HG03135 (cell line): ENCODE data around the gene PRKCH.

Experiments
- ATAC-seq: cut with Tn5 transposase; IDR thresholded peaks from one replicate; pipeline ENCODE4 v1.9.1; 2021; ENCODE audit warnings: mild to moderate bottlenecking, moderate library complexity; ENCODE audit not compliant: unreplicated experiment

The PRKCH gene

DNA sequence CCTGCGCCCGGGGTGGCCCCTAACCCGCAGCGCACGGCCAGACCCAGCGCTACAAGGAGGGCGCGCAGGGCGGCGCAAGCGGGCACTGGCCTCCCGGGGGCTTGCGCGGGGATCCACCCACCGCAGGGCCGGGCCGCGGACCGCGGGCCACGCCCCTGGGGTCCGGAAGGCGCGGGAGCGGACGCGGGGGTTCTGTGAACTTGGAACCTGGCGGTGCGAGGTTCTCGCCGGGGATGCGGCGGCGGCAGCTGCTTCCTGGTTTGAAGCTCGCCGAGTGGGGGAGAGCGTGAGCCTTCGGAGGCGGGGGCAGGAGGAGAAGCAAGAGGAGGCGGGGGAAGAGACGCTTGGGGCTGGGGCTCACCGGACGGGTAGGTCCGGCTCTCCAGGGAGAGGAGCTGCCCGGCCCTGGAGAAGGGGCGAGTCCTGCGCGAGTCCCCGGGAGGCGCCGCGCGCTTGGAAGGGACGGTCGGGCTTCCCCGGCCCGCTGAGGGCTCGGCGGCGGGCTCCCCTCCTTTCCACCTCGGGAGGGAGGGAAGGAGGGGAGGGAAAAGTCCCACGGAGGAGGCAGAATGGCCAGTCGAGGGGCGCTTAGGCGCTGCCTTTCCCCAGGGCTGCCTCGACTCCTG is at the start of gene PRKCH:
Gene PRKCH, plus strand, starts transcription at position 195 of the 626 bp plus-strand sequence. CDS start 523 bp downstream, outside the sequence.
- no peak for ATAC-seq

DNA sequence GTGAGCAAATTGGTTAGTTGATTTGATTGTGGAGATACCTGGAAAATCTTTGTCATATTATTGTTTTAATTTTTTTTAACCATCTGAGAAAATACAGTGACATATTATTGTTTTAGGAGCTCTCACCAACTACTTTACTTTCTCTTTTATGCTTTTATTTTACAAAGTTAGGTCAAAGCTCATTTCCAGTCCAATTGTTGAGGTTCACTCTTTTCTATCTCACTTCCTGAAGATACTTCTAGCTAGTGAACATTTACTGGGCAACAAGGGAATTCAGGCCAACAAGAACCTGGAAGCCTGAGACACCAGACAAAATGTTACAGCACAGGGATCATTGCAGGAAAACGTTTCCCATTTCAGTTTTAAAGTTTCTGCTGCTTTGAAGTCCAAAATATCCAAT is 44.1 kb upstream of the PRKCH start:
- ATAC-seq = no peak

DNA sequence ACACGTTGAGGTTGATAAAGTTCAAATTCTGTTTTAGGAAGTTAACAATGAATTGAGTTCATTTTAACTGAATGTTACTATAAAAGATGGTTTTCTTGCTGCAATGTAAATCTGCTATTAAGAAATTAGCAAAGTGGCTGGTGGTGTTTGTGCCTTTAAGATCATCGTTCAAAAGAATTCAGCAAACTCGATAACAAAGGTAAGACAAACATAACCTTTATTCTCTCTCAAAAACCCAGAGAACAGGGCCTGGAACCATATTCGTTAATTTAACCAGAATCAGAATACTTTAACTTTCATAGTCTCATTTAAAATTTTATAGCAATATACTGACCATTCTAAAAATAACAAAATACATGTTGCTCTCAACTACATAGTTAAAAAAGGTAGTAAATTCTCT is 43.6 kb upstream of the PRKCH start:
- no peak for ATAC-seq

DNA sequence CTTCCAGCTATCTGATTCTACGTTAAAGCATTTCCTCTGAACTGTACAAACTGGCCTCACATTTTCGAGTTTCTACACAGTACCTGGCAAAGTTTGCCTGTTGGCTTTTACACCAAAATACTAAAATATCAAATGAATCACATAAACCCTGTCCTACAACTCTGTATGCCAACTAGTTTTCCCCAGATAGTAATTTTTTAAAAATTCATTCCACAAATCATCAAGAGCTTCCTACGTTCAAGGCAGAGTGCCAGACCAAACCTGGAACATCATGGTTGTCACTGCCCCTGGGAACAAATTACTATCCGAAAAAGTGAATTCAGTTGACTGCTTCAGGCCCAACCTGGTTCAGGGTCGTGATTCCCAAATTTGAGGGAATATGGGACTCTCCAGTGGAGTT is 42.3 kb upstream of the PRKCH start:
- ATAC-seq = no peak

DNA sequence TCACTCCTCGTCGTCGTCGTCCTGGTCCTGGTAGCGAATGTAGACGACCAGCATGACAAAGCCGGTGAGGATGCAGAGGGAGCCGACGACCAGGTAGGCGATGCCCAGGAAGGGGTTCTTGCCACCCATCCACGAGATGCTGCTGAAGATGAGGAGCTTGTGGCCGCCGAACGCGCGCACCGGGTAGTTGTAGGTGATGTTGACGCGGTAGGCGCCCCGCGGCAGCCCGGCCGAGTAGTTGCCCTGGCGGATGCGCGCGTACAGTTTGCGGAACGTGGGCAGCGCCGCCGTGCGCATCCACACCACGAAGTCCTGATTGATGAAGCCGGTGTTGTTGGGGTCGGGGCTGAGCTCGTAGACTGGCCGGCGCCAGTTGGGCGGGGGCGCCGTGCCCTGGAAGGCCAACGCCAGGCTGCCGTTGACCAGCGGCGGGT is 41.3 kb upstream of the PRKCH start:
- no peak for ATAC-seq

DNA sequence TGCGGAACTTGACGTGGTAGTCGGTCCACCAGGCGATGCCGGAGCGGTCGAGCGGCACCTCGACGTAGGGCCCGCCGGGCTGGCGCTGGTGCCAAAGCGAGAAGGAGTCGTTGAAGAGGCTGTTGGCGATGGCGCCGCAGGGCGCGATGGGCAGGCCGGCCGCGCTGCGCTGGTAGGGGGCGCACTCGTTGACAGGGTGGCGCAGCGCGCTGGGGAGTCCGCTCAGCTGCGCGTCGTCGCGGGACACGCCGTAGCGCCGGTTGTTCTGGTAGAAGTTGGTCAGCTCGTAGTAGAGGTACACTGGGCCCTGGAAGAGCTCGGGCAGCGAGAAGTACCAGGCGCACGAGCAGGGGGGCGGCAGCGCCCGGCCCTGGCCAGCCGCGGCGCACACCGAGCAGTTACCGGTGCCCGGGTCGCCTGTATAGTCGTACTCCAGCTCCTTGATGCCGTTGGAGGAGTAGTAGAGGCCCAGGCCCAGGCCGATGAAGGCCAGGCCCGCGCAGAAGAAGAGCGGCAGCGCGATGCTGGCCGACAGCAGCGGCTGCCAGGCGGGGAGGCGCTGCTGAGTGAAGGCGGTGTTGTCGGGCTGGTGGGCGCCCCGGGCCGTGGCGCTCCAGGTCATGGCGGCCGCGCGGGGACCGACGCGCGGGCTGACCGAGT is 40.7 kb upstream of the PRKCH start:
- no peak for ATAC-seq

DNA sequence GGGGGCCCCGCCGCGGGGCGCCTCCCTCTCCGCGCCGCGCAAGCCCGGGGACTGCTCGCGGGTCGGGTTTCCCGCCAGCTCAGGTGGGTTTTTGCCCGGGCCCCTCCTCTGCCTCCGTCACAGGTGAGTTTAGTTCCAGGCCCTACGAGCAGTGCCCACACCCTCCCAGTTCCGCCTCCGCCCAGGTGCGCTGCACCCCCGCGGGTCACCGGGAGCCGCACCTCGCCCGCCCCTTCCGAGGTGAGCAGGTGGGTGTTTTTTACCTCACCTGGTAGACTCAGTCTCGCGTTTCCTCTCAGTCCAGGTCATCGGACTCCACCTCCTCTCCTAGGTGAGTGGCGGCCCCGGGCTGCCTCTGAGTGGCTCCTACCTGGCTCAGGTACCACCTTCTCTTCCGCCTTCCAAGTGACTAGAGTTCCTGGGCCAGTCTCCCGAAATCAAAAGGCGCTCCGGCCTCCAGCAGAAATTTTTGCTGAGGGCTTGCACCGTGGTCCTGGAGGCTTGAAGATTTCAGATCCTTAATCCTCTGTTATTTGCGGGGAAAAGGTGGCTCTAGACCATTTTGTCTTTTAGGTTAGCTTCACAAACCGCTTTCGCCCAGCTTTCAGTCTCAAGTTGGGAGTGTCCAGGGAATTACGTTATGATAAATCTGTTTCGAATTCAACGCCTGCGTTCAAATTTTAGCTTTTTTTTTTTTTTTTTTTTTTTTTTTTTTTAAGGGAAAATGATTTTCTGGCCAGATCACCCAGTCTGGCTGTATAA is 40.0 kb upstream of the PRKCH start, which contains the start of gene TMEM30B:
Gene TMEM30B, minus strand, starts transcription at position 153 of the 762 bp plus-strand sequence. CDS start 191 bp downstream, outside the sequence.
- no peak for ATAC-seq

DNA sequence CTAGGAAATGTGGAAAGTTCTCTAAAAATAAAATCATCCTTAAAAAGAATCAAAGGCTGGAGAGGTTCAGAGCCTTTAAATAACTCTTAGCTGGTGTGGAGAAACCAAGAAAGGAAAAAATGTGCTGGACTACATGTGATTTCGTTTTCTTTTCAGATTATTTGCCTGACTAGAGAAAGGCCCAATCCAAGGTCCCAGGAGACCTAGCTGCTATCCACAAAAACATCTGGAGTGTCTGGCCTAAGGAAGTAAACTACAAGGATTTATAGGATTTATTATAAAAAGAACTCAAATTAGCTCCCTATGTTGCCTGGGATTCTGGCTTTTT is 39.5 kb upstream of the PRKCH start:
- no peak for ATAC-seq

DNA sequence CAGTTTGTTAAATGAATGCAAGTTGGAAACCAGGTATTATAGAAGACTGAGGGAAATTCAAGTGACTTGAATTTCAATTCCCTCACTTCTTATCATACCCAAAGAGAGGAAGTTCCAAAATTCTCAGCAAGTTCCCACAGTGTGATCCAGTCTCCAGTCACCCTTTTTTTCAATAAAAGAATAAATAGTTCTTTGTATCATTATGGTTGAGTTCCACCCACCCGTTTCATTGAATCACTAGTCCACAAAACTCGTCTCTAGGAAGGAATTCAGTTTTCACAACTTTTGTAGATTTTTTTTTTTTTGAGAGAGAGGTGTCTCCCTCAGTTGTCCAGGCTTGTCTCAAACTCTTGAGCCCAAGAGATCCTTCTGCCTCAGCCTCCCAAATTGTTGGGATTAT is 38.6 kb upstream of the PRKCH start:
- no peak for ATAC-seq

DNA sequence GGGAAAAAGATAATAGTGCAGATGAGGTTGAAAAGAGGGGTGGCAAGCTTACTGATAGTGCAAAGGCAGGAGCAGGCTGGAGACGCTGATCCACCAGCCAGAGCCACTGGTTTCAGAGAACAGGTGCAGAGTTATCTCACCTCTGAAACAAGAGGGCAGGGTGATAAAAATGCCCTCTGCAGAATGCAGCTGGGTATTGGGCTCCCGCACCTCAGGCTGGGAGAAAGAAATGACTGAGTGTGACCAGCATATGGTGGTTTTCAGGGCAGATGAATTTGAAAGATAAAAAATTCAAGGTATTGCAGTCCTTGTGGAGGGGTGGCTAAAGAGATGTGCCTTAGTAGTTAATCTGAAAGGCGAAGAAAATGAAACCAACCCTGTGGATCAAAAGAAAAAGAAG is 37.4 kb upstream of the PRKCH start:
- no peak for ATAC-seq

DNA sequence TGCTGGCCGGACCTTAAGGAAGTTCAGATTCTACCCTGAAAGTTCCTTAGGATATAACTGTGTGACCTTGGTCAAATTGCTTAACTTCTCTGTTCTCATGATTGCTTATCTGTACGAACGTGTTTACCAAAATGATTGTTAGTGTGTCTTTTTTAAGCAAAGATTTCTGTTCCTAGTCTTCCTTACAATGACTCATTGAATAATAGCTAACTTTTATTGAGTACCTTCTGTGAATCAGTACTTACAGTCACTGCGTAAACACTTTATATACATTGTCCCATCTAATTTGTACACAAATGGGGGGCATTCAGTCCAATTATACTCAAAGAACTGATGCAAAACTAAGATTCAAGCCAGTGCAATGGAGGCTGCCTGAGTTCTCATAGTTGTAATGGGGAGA is 36.0 kb upstream of the PRKCH start:
- ATAC-seq = no peak

DNA sequence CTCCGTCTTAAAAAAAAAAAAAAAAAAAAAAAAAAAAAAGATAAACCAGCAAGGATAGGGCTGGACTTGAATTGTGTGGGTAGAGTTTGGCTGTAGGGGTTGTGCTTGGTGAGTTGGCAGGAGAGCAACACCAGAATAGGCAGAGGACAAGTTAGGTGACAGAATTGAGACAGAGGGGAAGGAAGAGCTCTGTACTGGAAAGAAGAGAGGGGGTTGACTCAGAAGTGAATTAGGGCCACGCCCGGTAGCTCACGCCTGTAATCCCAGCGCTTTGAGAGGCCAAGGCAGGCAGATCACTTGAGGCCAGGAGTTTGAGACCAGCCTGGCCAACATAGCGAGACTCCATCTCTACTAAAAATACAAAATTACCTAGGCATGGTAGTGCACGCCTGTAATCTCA is 34.2 kb upstream of the PRKCH start:
- no peak for ATAC-seq

DNA sequence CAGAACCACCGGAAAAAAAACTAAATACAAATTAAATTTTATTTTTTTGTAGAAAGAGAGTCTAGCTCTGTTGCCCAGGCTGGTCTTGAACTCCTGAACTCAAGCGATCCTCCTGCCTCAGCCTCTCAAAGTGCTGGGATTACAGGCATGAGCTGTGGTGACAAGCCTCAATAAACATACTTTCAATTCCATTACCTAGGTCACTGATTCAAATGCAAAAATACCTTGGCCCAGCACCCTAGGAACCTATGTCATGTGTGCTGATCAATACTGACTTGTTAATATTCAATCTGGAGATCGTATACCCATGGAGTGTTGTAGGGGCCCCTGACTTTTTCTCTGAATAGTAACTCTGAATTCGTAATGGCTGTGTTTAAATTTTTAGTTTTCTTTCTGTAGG is 33.2 kb upstream of the PRKCH start:
- ATAC-seq = no peak

DNA sequence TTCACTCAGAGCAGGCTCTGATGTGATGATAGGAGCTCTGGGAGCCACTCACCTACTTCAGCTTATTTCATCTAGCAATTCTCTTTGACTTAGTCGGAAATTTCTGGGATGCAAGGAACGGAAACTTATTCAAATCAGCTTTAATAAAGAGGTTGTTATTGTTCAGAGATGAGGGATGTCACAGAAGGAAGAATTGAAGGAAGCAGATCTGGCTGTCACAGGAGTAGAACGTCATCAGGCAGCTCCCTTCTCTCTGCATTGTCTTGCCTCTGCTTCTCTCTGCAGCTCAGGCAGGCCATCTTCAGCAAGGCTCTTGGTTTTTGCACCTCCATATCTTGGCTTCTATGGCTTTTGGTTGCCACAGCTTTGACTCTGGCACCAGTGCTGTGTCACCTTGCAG is 32.7 kb upstream of the PRKCH start:
- no peak for ATAC-seq

DNA sequence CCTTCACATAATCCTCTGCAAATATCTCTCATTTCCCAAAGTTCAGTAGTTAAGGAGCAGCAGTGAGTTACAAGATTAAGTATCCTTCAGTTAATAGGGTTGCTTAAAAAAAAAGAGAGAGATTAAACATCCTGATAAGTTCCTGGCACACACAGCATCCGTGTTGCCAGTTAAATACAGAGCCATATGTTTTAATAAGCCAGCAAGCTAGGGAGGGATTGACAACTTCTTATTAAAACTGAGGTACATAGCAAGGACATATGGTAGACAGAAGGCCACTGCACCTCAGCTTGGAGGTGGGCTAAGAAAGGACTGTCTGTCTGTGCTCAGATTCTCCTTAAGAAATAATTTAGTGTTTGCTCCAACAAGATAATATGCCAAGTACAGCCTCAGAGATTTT is 30.7 kb upstream of the PRKCH start:
- ATAC-seq = no peak

DNA sequence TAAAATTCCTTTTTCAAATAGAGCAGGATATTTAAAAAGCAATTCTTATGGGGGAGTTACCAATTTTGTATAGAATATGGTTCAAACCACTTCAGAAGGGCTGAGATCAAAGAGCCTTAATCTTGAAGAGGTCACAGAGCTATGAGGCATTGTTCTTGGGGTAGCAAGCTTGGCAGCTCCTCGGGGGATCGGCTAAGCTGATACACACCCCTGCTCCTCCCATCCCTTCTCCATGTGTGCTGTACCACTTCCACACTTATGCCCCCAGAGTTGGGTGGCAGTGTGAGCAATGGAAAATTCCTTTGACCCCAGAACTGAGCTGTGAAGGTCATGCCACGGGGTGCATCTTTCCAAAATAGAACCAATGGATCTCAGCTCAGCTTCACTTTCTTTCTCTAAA is 25.2 kb upstream of the PRKCH start:
- ATAC-seq = no peak

DNA sequence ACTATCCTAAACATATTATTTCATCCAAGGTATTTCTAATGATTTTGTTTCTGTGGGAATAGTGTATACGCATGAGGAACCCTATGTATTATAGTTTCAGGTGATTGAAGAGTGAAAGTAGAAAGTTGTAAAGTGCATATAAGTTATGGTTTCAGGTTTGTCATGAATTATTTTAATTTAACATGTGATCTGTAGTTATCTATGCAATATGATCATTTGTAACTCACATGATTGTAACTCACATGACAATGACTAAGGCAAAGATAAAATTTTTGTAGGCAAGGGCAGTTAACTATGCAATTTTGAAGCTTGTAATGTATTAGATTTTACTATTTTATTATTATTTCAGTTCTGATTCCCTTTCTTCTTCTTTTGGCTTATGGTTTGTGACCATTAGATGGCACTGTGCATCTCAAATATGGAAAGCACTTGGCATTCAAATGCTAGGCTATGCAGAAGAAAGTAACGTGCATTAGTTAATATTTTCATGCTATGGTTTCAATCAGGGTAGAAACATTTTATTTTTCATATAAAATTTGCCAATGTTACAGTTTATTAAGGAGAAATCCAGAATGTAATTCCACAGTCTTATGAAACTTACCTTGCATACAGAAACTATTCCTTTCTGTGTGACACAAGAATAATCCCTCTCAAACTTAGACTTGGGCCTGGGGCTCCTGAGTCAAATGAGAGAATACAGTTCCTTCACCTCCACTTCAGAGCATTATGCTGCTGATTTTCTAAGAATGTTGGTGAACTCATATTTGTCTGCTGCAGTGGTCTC is 24.5 kb upstream of the PRKCH start:
- no peak for ATAC-seq

DNA sequence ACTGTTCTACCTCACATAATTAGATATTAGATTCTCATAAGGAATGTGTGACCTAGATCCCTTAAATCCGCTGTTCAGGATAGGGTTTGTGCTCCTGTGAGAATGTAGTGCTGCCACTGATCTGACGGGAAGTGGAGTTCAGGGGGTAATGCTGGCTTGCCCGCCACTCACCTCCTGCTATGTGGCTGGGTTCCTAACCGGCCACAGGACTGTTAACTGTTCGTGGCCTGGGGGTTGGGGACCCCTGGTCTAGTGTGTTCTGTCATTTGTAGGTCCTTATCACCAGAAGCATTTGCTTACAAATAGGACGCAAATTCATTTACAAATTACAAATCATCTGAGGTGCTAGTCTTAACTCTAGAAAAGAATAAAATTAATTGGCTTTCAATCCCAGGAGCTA is 23.8 kb upstream of the PRKCH start:
- ATAC-seq = no peak

DNA sequence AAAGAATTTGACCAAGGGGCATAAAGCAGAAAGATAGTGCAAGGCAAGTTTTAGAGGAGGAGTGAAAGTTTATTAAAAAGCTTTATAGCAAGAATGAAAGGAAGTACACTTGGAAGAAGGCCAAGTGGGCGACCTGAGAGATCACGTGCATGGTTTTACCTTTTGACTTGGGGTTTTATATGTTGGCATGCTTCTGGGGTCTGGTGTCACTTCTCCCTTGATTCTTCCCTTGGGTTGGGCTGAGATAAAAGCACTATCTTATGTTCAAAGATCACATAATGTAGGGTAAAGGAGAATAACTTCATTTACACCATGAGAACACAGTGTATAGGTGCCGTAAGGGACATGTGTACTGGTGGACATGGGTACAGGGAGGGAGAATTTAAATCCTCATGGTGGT is 22.6 kb upstream of the PRKCH start:
- no peak for ATAC-seq

DNA sequence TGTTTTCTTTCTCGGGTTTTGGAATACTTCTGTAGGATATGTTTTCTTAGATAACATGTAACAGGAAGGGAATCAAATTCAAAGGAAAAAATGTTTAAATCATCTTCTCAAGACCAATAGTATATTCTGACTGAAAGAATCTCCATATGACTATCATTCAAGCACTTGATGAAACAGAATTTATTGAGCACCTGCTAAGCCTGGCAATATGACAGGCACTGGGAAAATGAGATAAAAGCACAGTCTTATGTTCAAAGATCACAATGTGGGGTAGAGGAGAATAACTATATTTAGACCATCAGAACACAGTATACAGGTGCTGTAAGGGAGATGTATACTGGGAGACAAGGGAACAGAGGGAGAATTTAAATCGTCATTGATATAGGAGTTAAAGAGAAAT is 21.2 kb upstream of the PRKCH start:
- ATAC-seq = no peak

DNA sequence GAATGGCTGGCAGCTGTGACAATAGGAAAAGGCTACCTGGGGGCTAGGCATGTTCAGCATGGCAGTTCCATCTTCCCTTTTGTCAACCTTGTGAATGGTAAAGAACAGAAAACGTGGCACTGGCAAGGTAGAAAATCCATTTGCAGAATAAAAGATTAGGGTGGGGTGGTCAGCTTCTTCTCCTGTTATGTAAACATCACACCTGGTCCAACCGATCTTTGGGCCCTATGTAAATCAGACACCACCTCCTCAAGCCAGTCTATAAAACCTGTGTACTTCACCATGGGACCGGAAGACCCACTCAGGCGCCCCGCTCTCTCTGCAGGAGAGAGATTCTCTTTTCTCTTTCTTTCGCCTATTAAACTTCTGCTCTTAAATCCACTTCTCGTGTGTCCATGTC is 20.6 kb upstream of the PRKCH start:
- no peak for ATAC-seq
